ENCODE measurements around the gene PAK1. TPM values are rescaled to one million over a fixed set of nuclear protein-coding genes. Genes with fewer than 3 reads are reported as not detected.

Gene PAK1
- total and polyA plus RNA-seq, 8 donors: 16.7 to 89.5 (median 46.5) TPM

DNA sequence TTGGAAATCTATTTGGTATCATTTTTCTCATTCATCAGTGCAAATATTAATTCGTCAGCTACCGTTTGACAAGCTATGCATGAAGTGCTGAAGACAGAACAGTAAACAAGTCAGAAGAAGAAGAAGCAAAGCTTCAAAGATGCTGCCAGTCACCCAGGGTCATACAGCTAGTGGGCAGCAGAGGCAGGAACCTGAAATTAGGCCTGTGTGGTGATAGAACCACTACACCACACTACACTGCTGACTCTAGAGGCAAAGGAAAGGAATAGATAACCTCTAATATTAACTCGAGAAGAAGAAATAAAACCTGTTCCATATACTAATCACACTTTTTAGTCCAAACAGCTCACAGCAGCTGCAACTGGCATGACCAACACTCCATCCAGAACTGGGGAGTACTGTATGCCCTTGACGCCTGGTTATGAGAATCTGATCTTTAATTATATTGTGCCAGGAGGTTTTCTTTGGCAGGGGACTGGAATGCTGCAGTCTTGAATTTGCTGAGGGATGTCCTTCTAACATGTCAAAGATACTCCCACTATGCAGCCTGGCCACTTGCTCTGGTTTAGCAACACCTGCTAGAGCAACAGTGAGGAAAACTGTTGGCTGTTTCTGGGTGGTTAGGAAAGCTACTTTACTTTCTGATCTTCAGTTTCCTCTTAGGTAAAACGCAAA lies 73.0 kb downstream of the PAK1 start:
- Histone ChIP-seq H3K9me3 (no peaks in the 10 kb centered on the region), H3K4me1 (peaks cover 8 to 47% (median 34%) of the 10 kb centered on the region in 4 donors), H3K36me3 (no peaks in the 10 kb centered on the region), H3K27ac (peak overlapping the region in 1 of 5 donors; percentile 15), H3K27me3 (no peaks in the 10 kb centered on the region), H3K4me3 (no peak overlapping the region)
- TF ChIP-seq POLR2AphosphoS5 (IDR thresholded peaks at IDR 0.05): no peak
- no peak for TF ChIP-seq POLR2A (IDR thresholded peaks at IDR 0.05)
- TF ChIP-seq, protein P1, sequence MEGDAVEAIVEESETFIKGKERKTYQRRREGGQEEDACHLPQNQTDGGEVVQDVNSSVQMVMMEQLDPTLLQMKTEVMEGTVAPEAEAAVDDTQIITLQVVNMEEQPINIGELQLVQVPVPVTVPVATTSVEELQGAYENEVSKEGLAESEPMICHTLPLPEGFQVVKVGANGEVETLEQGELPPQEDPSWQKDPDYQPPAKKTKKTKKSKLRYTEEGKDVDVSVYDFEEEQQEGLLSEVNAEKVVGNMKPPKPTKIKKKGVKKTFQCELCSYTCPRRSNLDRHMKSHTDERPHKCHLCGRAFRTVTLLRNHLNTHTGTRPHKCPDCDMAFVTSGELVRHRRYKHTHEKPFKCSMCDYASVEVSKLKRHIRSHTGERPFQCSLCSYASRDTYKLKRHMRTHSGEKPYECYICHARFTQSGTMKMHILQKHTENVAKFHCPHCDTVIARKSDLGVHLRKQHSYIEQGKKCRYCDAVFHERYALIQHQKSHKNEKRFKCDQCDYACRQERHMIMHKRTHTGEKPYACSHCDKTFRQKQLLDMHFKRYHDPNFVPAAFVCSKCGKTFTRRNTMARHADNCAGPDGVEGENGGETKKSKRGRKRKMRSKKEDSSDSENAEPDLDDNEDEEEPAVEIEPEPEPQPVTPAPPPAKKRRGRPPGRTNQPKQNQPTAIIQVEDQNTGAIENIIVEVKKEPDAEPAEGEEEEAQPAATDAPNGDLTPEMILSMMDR (IDR thresholded peaks at IDR 0.05): no peak
- TF ChIP-seq EP300 (IDR thresholded peaks at IDR 0.05): no peak
- 56 to 65% (median 63%) methylated on average over 5 of the region's 5 CpGs for WGBS, 5 donors
- no peak for DNase-seq
- intact Hi-C loops (cut with DNase I; ENCODE audit: low total_unique reads): no loop called here

DNA sequence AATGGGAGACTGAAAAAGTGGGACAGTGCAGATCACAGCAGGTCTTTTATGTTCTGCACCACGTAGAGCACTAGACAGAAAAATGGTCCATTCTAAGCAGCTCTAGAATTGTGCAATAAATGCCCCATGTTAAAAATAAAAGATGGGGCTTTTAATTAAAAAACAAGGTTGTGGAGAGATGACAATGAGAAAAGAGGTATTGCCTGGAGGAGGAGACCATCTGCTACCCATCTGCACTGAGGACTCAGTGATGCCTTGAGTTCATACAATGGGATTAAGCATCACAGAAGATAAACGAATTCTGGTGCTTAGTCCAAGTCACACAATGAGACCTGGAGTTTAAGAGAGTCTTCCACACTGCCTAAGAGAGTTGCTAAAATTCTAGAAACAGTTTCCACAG lies 73.6 kb downstream of the PAK1 start:
- Histone ChIP-seq H3K36me3 (no peaks in the 10 kb centered on the region), H3K27ac (no peak overlapping the region), H3K27me3 (no peaks in the 10 kb centered on the region), H3K4me3 (no peak overlapping the region), H3K9me3 (no peaks in the 10 kb centered on the region), H3K4me1 (peaks cover 12 to 47% (median 35%) of the 10 kb centered on the region in 4 donors)
- TF ChIP-seq EP300 (IDR thresholded peaks at IDR 0.05): no peak
- no peak for TF ChIP-seq POLR2A (IDR thresholded peaks at IDR 0.05)
- TF ChIP-seq, protein P1 (IDR thresholded peaks at IDR 0.05): no peak
- no peak for TF ChIP-seq POLR2AphosphoS5 (IDR thresholded peaks at IDR 0.05)
- intact Hi-C loops (cut with DNase I; ENCODE audit: low total_unique reads): no loop called here
- DNase-seq: no peak
- whole genome bisulfite sequencing, 5 donors: 60 to 71% (median 66%) methylated on average over 2 of the region's 2 CpGs

DNA sequence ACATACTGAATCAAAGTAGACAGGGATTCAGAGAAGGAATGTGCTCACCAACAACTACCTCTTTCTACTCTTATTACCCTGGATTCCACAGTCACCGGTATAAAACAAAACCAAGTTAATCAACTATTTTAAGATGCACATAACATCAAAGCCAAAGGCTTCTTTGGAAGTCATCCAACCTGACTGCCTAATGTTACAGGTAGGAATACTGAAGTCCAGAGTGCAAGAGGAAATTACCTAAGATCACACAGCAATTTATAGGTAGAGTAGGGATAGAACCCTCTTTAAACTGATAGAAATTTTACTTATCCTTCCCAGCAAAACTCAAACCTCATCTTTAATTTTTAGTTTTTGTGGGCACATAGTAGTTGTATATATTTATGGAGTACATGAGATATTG lies 76.3 kb downstream of the PAK1 start:
- intact Hi-C loops (cut with DNase I; ENCODE audit: low total_unique reads): no loop called here
- no peak for DNase-seq

DNA sequence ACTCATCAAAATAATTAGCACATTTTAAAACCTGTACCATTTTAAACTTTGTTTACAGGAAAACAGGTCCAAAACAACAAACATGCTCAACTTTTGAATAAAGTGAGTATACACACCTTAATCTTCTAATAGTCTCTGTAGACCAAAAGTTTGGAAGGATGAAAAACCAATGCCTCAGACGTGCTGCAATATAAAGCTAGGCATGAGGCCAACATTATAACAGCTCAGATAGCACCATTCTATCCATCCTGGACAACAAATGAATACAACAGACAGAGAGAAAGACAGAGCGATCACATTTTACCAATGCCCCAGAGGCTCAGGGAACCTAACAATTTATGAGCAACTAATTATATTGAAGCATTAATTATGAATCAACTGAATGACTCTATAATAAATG lies 77.0 kb downstream of the PAK1 start:
- no peak for DNase-seq
- H3K4me3 ChIP-seq: no peak overlapping the region
- peaks cover 12 to 63% (median 42%) of the 10 kb centered on the region in 4 donors for H3K4me1 ChIP-seq
- H3K9me3 ChIP-seq: no peaks in the 10 kb centered on the region
- H3K27me3 ChIP-seq: no peaks in the 10 kb centered on the region
- H3K27ac ChIP-seq: no peak overlapping the region
- intact Hi-C loops (cut with DNase I; ENCODE audit: low total_unique reads): no loop called here
- TF ChIP-seq, protein P1 (IDR thresholded peaks at IDR 0.05): no peak
- no peak for TF ChIP-seq POLR2A (IDR thresholded peaks at IDR 0.05)
- 47 to 71% (median 54%) methylated on average over 2 of the region's 2 CpGs for WGBS, 5 donors
- no peaks in the 10 kb centered on the region for H3K36me3 ChIP-seq

More for the DNA sequence above, 76.3 kb downstream of the PAK1 start:
- Histone ChIP-seq H3K4me3 (no peak overlapping the region), H3K9me3 (no peaks in the 10 kb centered on the region), H3K27ac (no peak overlapping the region), H3K4me1 (peaks cover 12 to 57% (median 46%) of the 10 kb centered on the region in 4 donors), H3K27me3 (no peaks in the 10 kb centered on the region), H3K36me3 (no peaks in the 10 kb centered on the region)
- TF ChIP-seq POLR2A (IDR thresholded peaks at IDR 0.05): no peak
- TF ChIP-seq, protein P1 (IDR thresholded peaks at IDR 0.05): no peak
- TF ChIP-seq EP300 (IDR thresholded peaks at IDR 0.05): no peak
- no peak for TF ChIP-seq POLR2AphosphoS5 (IDR thresholded peaks at IDR 0.05)
- WGBS, 5 donors: 44 to 65% (median 51%) methylated on average over 1 of the region's 1 CpG
